Osteoblast (primary cell): ENCODE results near the gene ZNF652. TPM values are rescaled to one million over a fixed set of nuclear protein-coding genes. Genes with fewer than 3 reads are reported as not detected.

Source experiments
- DNase-seq: peaks from one replicate; pipeline ENCODE4 v3.0.0; 2011; ENCODE audit warnings: low spot score, mixed read lengths; ENCODE audit not compliant: insufficient read length; ENCODE audit errors: missing footprints
- H2AFZ ChIP-seq: 2 replicates; pipeline ENCODE4 v1.6.0; 2011; ENCODE audit warnings: mild to moderate bottlenecking, low read length
- H3K27ac ChIP-seq: 2 replicates; pipeline ENCODE4 v1.5.1; 2011; ENCODE audit warnings: mild to moderate bottlenecking, low read depth, low read length, moderate library complexity
- H3K27me3 ChIP-seq: 2 replicates; pipeline ENCODE4 v1.6.0; 2012; ENCODE audit warnings: mild to moderate bottlenecking, control low read depth, inconsistent platforms, low read length, moderate library complexity; ENCODE audit not compliant: insufficient read depth
- H3K36me3 ChIP-seq: 2 replicates; pipeline ENCODE4 v1.5.1; 2011; ENCODE audit warnings: mild to moderate bottlenecking, low read length, control low read depth, moderate library complexity; ENCODE audit not compliant: insufficient read depth
- H3K4me1 ChIP-seq: 2 replicates; pipeline ENCODE4 v1.5.1; 2011; ENCODE audit warnings: mild to moderate bottlenecking, low read length, control low read depth, moderate library complexity; ENCODE audit not compliant: insufficient read depth
- H3K4me2 ChIP-seq: 2 replicates; pipeline ENCODE4 v1.6.0; 2011; ENCODE audit warnings: mild to moderate bottlenecking, low read length; ENCODE audit not compliant: insufficient read depth
- H3K4me3 ChIP-seq: fragments of 200-600 bp; sonication (generic); 3 replicates; pipeline ENCODE4 v1.5.1; 2012; ENCODE audit warnings: mild to moderate bottlenecking, low read length, inconsistent platforms; ENCODE audit not compliant: insufficient read depth
- H3K79me2 ChIP-seq: 2 replicates; pipeline ENCODE4 v1.6.0; 2012; ENCODE audit warnings: mild to moderate bottlenecking, low read length, control low read depth, inconsistent platforms; ENCODE audit not compliant: insufficient read depth
- H3K9me3 ChIP-seq: 2 replicates; pipeline ENCODE4 v1.5.1; 2011; ENCODE audit warnings: low read depth, low read length, control low read depth
- H4K20me1 ChIP-seq: 2 replicates; pipeline ENCODE4 v1.6.0; 2012; ENCODE audit warnings: mild to moderate bottlenecking, low read length, control low read depth; ENCODE audit not compliant: insufficient read depth
- total RNA-seq: library from RNA; depleted of rRNA; stranded (reverse); fragments of >200 nt; gene quantifications from 2 replicates; pipeline ENCODE4 v1.2.3, GENCODE V29; 2012
- TF ChIP-seq, protein P1 (sequence below): IDR thresholded peaks from 2 replicates; pipeline ENCODE4 v1.5.1; 2011; ENCODE audit warnings: mild to moderate bottlenecking, low read depth, low read length, moderate library complexity; ENCODE audit errors: extremely low read depth

ZNF652 gene
- total RNA-seq, 1 donor, result 28.2 TPM

DNA sequence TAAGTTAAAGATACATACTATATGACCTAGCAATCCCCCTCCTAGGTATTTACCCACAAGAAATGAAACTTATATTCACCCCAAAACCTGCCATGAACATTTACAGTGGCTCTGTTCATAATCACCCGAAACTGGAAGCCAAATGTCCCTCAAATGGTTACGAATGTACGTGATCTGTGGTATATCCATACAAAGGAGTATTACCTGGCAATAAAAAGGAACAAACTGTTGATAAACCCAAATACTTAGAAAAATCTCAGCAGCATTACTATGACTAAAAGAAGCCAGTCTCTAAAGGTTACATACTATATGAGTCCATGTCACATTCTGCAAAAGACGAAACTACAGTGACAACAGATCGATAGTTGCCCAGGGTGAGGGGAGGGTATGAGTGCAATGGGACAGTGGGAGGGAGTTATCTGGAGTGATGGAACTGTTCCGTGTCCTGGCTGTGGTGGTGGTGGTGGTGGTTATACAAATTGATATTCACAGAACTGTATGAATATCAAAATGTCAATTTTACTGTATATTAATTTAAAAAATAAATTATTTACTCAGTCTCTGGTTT lies 9.4 kb downstream of the ZNF652 start:
- Histone ChIP-seq H3K4me2 (no peak overlapping the region), H3K9me3 (no peaks in the 10 kb centered on the region), H2AFZ (no peak overlapping the region), H3K4me1 (no peaks in the 10 kb centered on the region), H3K4me3 (no peak overlapping the region), H3K27ac (no peak overlapping the region), H3K27me3 (no peaks in the 10 kb centered on the region), H3K79me2 (peaks cover 85% of the 10 kb centered on the region), H3K36me3 (no peaks in the 10 kb centered on the region), H4K20me1 (peaks cover 47% of the 10 kb centered on the region)
- no peak for DNase-seq
- TF ChIP-seq, protein P1, sequence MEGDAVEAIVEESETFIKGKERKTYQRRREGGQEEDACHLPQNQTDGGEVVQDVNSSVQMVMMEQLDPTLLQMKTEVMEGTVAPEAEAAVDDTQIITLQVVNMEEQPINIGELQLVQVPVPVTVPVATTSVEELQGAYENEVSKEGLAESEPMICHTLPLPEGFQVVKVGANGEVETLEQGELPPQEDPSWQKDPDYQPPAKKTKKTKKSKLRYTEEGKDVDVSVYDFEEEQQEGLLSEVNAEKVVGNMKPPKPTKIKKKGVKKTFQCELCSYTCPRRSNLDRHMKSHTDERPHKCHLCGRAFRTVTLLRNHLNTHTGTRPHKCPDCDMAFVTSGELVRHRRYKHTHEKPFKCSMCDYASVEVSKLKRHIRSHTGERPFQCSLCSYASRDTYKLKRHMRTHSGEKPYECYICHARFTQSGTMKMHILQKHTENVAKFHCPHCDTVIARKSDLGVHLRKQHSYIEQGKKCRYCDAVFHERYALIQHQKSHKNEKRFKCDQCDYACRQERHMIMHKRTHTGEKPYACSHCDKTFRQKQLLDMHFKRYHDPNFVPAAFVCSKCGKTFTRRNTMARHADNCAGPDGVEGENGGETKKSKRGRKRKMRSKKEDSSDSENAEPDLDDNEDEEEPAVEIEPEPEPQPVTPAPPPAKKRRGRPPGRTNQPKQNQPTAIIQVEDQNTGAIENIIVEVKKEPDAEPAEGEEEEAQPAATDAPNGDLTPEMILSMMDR, result no peak

DNA sequence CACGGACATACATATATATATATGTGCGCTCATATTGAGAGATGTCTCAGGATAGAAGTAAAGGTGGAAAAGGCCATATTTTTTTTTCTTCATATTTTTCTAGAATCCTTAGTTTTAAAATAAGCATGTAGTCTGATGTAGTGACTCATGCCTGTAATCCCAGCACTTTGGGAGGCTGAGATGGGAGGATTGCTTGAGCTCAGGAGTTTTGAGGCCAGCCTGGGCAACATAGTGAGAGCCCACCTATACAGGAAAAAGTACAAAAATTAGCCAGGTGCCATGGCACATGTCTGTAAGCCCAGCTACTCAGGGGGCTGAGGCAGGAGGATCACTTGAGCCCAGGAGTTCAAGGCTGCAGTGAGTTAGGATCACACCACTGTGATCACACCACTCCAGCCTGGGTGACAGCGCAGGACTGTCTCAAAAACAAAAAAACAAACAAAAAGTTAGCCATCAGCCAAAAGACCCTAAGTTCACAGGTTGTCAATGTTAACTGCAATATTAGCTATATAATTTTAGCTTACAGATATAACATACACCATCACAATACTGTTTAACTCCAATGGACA lies 10.4 kb downstream of the ZNF652 start:
- Histone ChIP-seq H3K36me3 (no peaks in the 10 kb centered on the region), H3K27me3 (no peaks in the 10 kb centered on the region), H3K27ac (no peak overlapping the region), H2AFZ (no peak overlapping the region), H3K4me3 (no peak overlapping the region), H3K4me2 (no peak overlapping the region), H4K20me1 (peaks cover 46% of the 10 kb centered on the region), H3K9me3 (no peaks in the 10 kb centered on the region), H3K4me1 (no peaks in the 10 kb centered on the region), H3K79me2 (peaks cover 86% of the 10 kb centered on the region)
- no peak for DNase-seq
- TF ChIP-seq, protein P1, result no peak

DNA sequence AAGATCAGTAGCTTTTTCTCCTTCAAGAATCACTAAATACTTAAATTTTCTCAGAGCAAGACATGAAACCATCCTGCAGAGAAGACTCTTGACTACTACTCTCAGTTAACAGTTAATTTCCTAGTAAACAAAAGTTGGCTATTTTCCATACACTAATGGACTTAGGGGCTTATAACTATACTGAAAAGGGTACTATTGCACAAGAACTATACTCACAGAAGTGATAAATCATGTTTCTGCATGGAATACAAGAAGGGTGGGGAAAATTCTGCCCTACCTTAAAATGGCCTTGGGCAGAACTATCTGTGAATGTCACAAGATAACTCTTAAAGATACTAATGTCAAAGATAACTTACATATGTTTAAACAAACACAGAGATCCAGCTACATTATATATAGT lies 12.5 kb downstream of the ZNF652 start:
- Histone ChIP-seq H2AFZ (no peak overlapping the region), H3K27ac (no peak overlapping the region), H3K27me3 (no peaks in the 10 kb centered on the region), H3K4me3 (no peak overlapping the region), H3K4me1 (no peaks in the 10 kb centered on the region), H3K4me2 (no peak overlapping the region), H4K20me1 (peaks cover 42% of the 10 kb centered on the region), H3K79me2 (peaks cover 84% of the 10 kb centered on the region), H3K9me3 (no peaks in the 10 kb centered on the region), H3K36me3 (no peaks in the 10 kb centered on the region)
- DNase-seq, result no peak
- TF ChIP-seq, protein P1, result no peak

DNA sequence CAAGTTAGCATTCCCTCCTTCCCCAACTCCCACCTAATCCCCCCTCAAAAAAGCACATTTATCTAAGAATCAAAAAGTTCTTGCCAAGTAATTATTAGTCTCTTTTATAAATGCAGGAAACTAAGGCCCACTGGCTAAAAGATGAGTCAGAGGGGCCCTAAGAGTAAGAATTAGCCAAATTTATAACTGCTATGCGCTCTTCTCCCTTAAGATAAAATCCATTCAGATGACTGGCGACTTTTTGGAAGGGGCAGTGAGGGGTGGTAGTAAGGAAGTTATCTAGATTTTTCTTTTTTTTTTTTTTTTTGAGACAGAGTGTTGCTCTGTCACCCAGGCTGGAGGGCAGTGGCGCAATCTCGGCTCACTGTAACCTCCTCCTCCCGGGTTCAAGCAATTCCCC lies 17.1 kb downstream of the ZNF652 start:
- Histone ChIP-seq H3K27ac (no peak overlapping the region), H3K4me2 (no peak overlapping the region), H2AFZ (no peak overlapping the region), H3K79me2 (peaks cover 66% of the 10 kb centered on the region), H3K27me3 (no peaks in the 10 kb centered on the region), H4K20me1 (peaks cover 45% of the 10 kb centered on the region), H3K4me3 (no peak overlapping the region), H3K9me3 (no peaks in the 10 kb centered on the region), H3K36me3 (no peaks in the 10 kb centered on the region), H3K4me1 (peaks cover 22% of the 10 kb centered on the region)
- DNase-seq, result peak; percentile 52
- TF ChIP-seq, protein P1, result no peak
